GM12801 (cell line): ENCODE results near the gene ARHGAP15.

Source experiments
- TF ChIP-seq, protein P1 (sequence below): IDR thresholded peaks from one replicate; pipeline ENCODE4 v1.5.1; 2011; ENCODE audit warnings: control low read depth; ENCODE audit not compliant: insufficient read length; ENCODE audit errors: extremely low read depth

Gene ARHGAP15

DNA sequence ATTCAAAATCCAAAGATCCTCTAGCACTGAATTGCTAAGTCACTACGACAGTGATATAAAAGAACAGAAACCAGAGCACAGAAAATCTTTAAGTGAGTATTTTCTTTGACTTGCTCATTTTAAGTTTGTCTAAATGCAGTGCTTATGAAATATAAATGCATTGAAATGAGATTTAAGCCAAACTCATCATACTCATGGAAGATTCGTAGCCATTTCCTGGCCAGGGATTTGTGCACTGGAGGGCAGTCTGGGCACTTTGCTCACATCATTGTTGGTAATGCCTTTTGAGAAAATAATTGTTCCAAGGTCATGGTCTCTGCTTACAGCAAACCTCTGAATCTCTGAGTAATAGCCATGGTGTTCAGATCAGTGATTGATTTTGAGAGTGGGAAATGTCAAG is 307.7 kb downstream of the ARHGAP15 start:
- TF ChIP-seq, protein P1, sequence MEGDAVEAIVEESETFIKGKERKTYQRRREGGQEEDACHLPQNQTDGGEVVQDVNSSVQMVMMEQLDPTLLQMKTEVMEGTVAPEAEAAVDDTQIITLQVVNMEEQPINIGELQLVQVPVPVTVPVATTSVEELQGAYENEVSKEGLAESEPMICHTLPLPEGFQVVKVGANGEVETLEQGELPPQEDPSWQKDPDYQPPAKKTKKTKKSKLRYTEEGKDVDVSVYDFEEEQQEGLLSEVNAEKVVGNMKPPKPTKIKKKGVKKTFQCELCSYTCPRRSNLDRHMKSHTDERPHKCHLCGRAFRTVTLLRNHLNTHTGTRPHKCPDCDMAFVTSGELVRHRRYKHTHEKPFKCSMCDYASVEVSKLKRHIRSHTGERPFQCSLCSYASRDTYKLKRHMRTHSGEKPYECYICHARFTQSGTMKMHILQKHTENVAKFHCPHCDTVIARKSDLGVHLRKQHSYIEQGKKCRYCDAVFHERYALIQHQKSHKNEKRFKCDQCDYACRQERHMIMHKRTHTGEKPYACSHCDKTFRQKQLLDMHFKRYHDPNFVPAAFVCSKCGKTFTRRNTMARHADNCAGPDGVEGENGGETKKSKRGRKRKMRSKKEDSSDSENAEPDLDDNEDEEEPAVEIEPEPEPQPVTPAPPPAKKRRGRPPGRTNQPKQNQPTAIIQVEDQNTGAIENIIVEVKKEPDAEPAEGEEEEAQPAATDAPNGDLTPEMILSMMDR, result no peak

DNA sequence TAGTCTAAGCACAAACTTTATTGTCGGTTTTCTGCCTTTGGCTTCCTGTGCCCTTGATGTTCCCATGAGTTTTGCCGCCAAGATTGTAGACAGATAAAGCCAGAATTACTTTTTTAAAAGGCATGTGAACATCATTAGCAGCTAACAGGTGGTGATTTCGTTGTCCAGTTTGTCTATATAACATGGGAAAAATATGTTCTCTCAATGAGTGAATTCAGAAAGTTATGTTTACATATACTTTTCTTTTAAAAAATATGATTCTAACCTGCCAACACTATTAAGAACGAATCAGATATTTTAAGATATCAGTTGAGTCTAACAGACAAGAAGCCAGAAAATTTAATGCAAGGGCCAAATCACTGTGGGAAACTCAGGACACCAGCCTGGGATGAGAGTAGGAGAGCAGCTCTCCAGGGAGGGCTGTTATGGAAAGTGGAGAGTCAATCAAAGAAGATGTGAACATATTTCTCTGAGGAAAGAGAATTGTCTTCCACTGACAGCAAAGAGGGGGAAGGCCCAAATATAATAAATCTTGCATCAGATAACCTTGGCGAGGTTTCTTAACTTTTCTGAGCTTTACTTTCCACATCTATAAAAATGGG is 311.3 kb downstream of the ARHGAP15 start:
- TF ChIP-seq, protein P1, result no peak

- TF ChIP-seq, protein P1, result no peak
Observed at GRCh38 chr2:143442193-143442592, 313.0 kb downstream of the ARHGAP15 start.

GRCh38 chr2:143451642-143452281 is 322.5 kb downstream of the ARHGAP15 start:
- TF ChIP-seq, protein P1, result no peak

DNA sequence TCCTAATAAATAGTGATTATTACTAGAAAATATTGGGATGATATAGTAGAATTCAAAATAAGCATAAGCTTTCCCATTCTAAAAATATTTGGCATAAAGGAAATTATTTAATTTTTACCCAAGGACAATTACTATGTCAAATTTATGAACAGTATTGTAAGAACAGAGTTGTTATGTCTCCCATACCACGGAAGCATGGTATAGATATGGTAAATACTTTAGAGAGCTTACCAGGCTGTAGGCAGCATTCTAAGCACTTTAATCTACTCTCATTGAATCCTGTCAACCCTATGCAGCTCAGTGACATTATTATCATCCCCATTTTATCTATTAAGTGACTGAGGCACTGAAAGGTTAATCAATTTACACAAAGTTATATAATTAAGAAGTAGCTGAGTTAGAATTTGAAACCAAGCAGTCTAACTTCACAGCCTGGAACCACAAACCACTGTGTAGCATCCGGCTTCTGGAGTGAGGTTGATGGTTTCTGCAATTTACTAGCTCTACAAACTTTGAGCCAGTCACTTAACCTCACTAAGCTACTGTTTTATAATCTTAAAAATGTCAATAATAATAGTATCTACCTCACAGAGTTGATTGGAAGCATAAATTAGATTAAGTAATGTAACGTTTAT is 323.7 kb downstream of the ARHGAP15 start:
- TF ChIP-seq, protein P1, result no peak

DNA sequence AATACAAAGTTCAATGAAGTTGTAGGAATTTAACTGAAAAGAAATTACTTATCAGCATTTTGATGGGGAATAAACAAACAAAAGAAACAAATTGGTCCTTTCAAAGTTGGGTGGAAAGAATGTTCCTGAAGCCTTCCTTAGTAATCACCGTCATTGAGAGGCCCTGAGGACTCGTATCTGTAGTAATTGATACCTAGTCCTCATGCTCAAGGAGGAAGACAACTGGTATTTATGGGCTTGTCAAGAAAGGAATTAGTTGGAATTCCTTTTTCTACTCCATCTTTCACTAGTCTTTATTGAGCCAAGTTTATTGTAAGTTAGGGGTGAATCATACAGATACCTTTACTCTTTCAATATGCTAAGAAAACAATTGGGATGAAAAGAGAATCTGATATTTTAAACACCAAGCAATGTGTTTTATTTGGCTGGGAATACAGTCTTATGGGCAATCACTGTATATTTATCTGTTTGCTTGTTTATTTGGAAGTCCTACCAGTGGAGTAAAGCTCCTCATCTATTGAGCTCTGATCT is 324.8 kb downstream of the ARHGAP15 start:
- TF ChIP-seq, protein P1, result no peak

- TF ChIP-seq, protein P1, result no peak
Observed at GRCh38 chr2:143455317-143455716, 326.1 kb downstream of the ARHGAP15 start.
